HPDE6-E6E7 (cell line): ENCODE data around the gene VSNL1.

ENCODE experiments used
- DNase-seq: peaks from one replicate; pipeline ENCODE4 v3.0.0; 2011; ENCODE audit warnings: missing footprints; ENCODE audit errors: extremely low spot score

VSNL1 gene

DNA sequence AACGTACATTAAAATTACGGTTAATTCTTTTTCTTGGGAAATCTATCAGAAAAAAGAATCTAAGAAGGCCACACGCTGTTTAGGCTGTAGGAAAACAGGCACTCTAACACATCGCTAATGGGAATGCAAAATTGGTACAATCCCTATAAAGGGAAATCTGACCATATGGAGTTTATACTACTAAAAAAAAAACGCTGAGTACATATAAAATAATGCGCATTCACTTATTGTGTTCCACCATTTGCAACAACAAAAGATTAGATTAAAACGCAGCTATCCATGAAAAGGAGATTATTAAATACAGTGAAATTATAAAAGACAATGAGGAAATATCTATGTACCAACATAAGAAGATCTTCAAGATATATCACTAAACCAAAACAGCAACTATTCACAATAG, 150.3 kb downstream of the VSNL1 start:
- no peak for DNase-seq
